GM19193 (cell line): ENCODE results near the gene SMG6.

Source experiments
- POLR2A ChIP-seq: IDR thresholded peaks from 4 replicates; pipeline ENCODE4 v1.6.1; 2011; ENCODE audit not compliant: insufficient read depth, insufficient read length; ENCODE audit errors: extremely low read depth

Gene SMG6

GRCh38 chr17:2233441-2233947, 70.1 kb downstream of the SMG6 start:
- no peak for TF ChIP-seq POLR2A

- no peak for TF ChIP-seq POLR2A
Observed at GRCh38 chr17:2232244-2232638, 71.3 kb downstream of the SMG6 start.

GRCh38 chr17:2230877-2231276, 72.7 kb downstream of the SMG6 start:
- no peak for TF ChIP-seq POLR2A

- no peak for TF ChIP-seq POLR2A
Observed at GRCh38 chr17:2227025-2227699, 76.4 kb downstream of the SMG6 start.

GRCh38 chr17:2223617-2223927, 80.0 kb downstream of the SMG6 start:
- no peak for TF ChIP-seq POLR2A

GRCh38 chr17:2222901-2223616, 80.5 kb downstream of the SMG6 start:
- TF ChIP-seq POLR2A, result no peak

GRCh38 chr17:2222301-2222700, 81.3 kb downstream of the SMG6 start:
- TF ChIP-seq POLR2A, result no peak

- TF ChIP-seq POLR2A, result no peak
Observed at GRCh38 chr17:2218426-2218825, 85.2 kb downstream of the SMG6 start.

GRCh38 chr17:2215616-2216364, 87.8 kb downstream of the SMG6 start:
- peak; percentile 83 for TF ChIP-seq POLR2A

GRCh38 chr17:2214929-2215615, 88.5 kb downstream of the SMG6 start:
- no peak for TF ChIP-seq POLR2A

GRCh38 chr17:2214047-2214928, 89.3 kb downstream of the SMG6 start:
- no peak for TF ChIP-seq POLR2A

GRCh38 chr17:2213291-2213960, 90.2 kb downstream of the SMG6 start:
- TF ChIP-seq POLR2A, result no peak

- TF ChIP-seq POLR2A, result no peak
Observed at GRCh38 chr17:2212400-2212981, 91.1 kb downstream of the SMG6 start.
